Activated T-cell treated with anti-CD3 and anti-CD28 coated beads, Interleukin-2, amount 50 U/mL, for 72 hours (primary cell): ENCODE measurements around the gene TNPO2. TPM values are rescaled to one million over a fixed set of nuclear protein-coding genes. Genes with fewer than 3 reads are reported as not detected.

Experiments
- ATAC-seq, 2 donors: fragments of 150-1000 bp; cut with Tn5 transposase; replicated peaks in 1 of 2; 2 replicates each; pipeline ENCODE4 v1.10.0; 2021; ENCODE audit warnings: moderate library complexity in 2 of 2, mild to moderate bottlenecking in 1 of 2
- DNase-seq, 2 donors: peaks; one replicate each; pipeline ENCODE4 v3.0.0; 2021 to 2022; ENCODE audit warnings: mixed read lengths in 1 of 2
- H3K27ac Mint-ChIP-seq: one replicate; pipeline ENCODE4 v1.8.0; 2022; ENCODE audit warnings: mild to moderate bottlenecking, moderate library complexity, mixed read lengths
- H3K27me3 Mint-ChIP-seq: one replicate; pipeline ENCODE4 v1.8.0; 2022; ENCODE audit warnings: low read depth, mixed read lengths
- H3K36me3 Mint-ChIP-seq, 2 donors: one replicate each; pipeline ENCODE4 v1.8.0; 2022; ENCODE audit warnings: mixed read lengths in 2 of 2, mild to moderate bottlenecking in 1 of 2; ENCODE audit not compliant: insufficient read depth in 2 of 2
- H3K4me1 Mint-ChIP-seq: one replicate; pipeline ENCODE4 v1.8.0; 2022; ENCODE audit warnings: low read depth, mixed read lengths
- H3K4me3 Mint-ChIP-seq, 2 donors: one replicate each; pipeline ENCODE4 v1.8.0; 2022; ENCODE audit warnings: mild to moderate bottlenecking in 2 of 2, mixed read lengths in 2 of 2, moderate library complexity in 2 of 2
- H3K9me3 Mint-ChIP-seq, 2 donors: one replicate each; pipeline ENCODE4 v1.8.0; 2022; ENCODE audit warnings: mixed read lengths in 2 of 2
- total RNA-seq, 2 donors: library from RNA; stranded (reverse); gene quantifications; one replicate each; pipeline ENCODE4 v1.2.3, GENCODE V29; 2022

The TNPO2 gene
- total RNA-seq = 10 to 100 TPM; 62.6 to 73.2 TPM

- DNase-seq = peak; percentile 72 to 78
- no peaks in the 10 kb centered on the region for H3K27me3 Mint-ChIP-seq
- peaks cover 8 to 24% of the 10 kb centered on the region in 2 donors for H3K36me3 Mint-ChIP-seq
- H3K9me3 Mint-ChIP-seq = no peaks in the 10 kb centered on the region
- H3K4me3 Mint-ChIP-seq = peak within 1 kb of the TSS; percentile 94 to 99
- peaks cover 38% of the 10 kb centered on the region for H3K4me1 Mint-ChIP-seq
- ATAC-seq = peak; percentile 49 to 59
- peak within 1 kb of the TSS; percentile 75 for H3K27ac Mint-ChIP-seq
These were observed at the start of gene TNPO2 for GRCh38 chr19:12723641-12724426. Gene TNPO2, minus strand, starts transcription at chr19:12723932. Its CDS starts 2,955 bp downstream, at chr19:12720977.

GRCh38 chr19:12772323-12772722 lies 48.6 kb upstream of the TNPO2 start:
- no peak for DNase-seq
- H3K4me1 Mint-ChIP-seq = peaks cover 36% of the 10 kb centered on the region
- H3K27ac Mint-ChIP-seq = no peak overlapping the region
- H3K36me3 Mint-ChIP-seq = peaks cover 0 to 2% of the 10 kb centered on the region in 2 donors
- H3K4me3 Mint-ChIP-seq = no peak overlapping the region
- no peaks in the 10 kb centered on the region for H3K27me3 Mint-ChIP-seq
- no peaks in the 10 kb centered on the region for H3K9me3 Mint-ChIP-seq
- no peak for ATAC-seq

GRCh38 chr19:12770922-12771321 lies 47.2 kb upstream of the TNPO2 start:
- ATAC-seq (no peak), DNase-seq (no peak)
- H3K27me3 Mint-ChIP-seq = no peaks in the 10 kb centered on the region
- peaks cover 31% of the 10 kb centered on the region for H3K4me1 Mint-ChIP-seq
- no peak overlapping the region for H3K4me3 Mint-ChIP-seq
- no peak overlapping the region for H3K27ac Mint-ChIP-seq
- H3K36me3 Mint-ChIP-seq = peaks cover 0 to 2% of the 10 kb centered on the region in 2 donors
- H3K9me3 Mint-ChIP-seq = no peaks in the 10 kb centered on the region

- no peaks in the 10 kb centered on the region for H3K27me3 Mint-ChIP-seq
- H3K27ac Mint-ChIP-seq = no peak overlapping the region
- peaks cover 31% of the 10 kb centered on the region for H3K4me1 Mint-ChIP-seq
- H3K9me3 Mint-ChIP-seq = no peaks in the 10 kb centered on the region
- ATAC-seq (peak; percentile 82), DNase-seq (peak; percentile 62 to 66)
- H3K36me3 Mint-ChIP-seq = peaks cover 0 to 2% of the 10 kb centered on the region in 2 donors
- H3K4me3 Mint-ChIP-seq = peak overlapping the region; percentile 47 to 56
These were observed 46.0 kb upstream of the TNPO2 start for GRCh38 chr19:12769689-12770088.

- no peaks in the 10 kb centered on the region for H3K9me3 Mint-ChIP-seq
- H3K27ac Mint-ChIP-seq = no peak overlapping the region
- no peak overlapping the region for H3K4me3 Mint-ChIP-seq
These were observed 43.9 kb upstream of the TNPO2 start for GRCh38 chr19:12767666-12768065.

GRCh38 chr19:12767150-12767549 lies 43.4 kb upstream of the TNPO2 start:
- Mint-ChIP-seq H3K4me1 (peaks cover 18% of the 10 kb centered on the region), H3K9me3 (no peaks in the 10 kb centered on the region), H3K27ac (no peak overlapping the region), H3K36me3 (no peaks in the 10 kb centered on the region), H3K27me3 (no peaks in the 10 kb centered on the region), H3K4me3 (no peak overlapping the region)
- ATAC-seq (no peak), DNase-seq (no peak)

More at GRCh38 chr19:12767666-12768065, 43.9 kb upstream of the TNPO2 start:
- Mint-ChIP-seq H3K4me1 (peaks cover 18% of the 10 kb centered on the region), H3K27me3 (no peaks in the 10 kb centered on the region), H3K36me3 (no peaks in the 10 kb centered on the region)
- DNase-seq = no peak
- no peak for ATAC-seq

- Mint-ChIP-seq H3K36me3 (no peaks in the 10 kb centered on the region), H3K27ac (no peak overlapping the region), H3K9me3 (no peaks in the 10 kb centered on the region), H3K4me3 (peak overlapping the region; percentile 57 to 73), H3K4me1 (peaks cover 18% of the 10 kb centered on the region), H3K27me3 (no peaks in the 10 kb centered on the region)
- ATAC-seq (peak; percentile 80 to 85), DNase-seq (peak; percentile 87 to 90)
These were observed 42.4 kb upstream of the TNPO2 start for GRCh38 chr19:12766051-12766521.

- Mint-ChIP-seq H3K36me3 (no peaks in the 10 kb centered on the region), H3K4me1 (peaks cover 16% of the 10 kb centered on the region), H3K9me3 (no peaks in the 10 kb centered on the region), H3K27ac (no peak overlapping the region), H3K27me3 (no peaks in the 10 kb centered on the region), H3K4me3 (no peak overlapping the region)
- no peak for DNase-seq
- ATAC-seq = no peak
These were observed 41.0 kb upstream of the TNPO2 start for GRCh38 chr19:12764698-12765097.

GRCh38 chr19:12763100-12763499 lies 39.4 kb upstream of the TNPO2 start:
- Mint-ChIP-seq H3K27me3 (peaks cover 6% of the 10 kb centered on the region), H3K4me1 (peaks cover 12% of the 10 kb centered on the region), H3K9me3 (no peaks in the 10 kb centered on the region), H3K36me3 (no peaks in the 10 kb centered on the region), H3K27ac (no peak overlapping the region), H3K4me3 (no peak overlapping the region)
- ATAC-seq = no peak
- no peak for DNase-seq

GRCh38 chr19:12759686-12760085 lies 36.0 kb upstream of the TNPO2 start:
- H3K4me1 Mint-ChIP-seq = peaks cover 6% of the 10 kb centered on the region
- DNase-seq (no peak), ATAC-seq (no peak)
- no peak overlapping the region for H3K27ac Mint-ChIP-seq
- no peaks in the 10 kb centered on the region for H3K9me3 Mint-ChIP-seq
- H3K27me3 Mint-ChIP-seq = peaks cover 18% of the 10 kb centered on the region
- no peak overlapping the region for H3K4me3 Mint-ChIP-seq
- no peaks in the 10 kb centered on the region for H3K36me3 Mint-ChIP-seq

- peaks cover 25% of the 10 kb centered on the region for H3K27me3 Mint-ChIP-seq
- peak overlapping the region; percentile 67 to 70 for H3K4me3 Mint-ChIP-seq
- H3K27ac Mint-ChIP-seq = no peak overlapping the region
- ATAC-seq (peak; percentile 78 to 87), DNase-seq (peak; percentile 70 to 84)
- H3K36me3 Mint-ChIP-seq = no peaks in the 10 kb centered on the region
- H3K9me3 Mint-ChIP-seq = no peaks in the 10 kb centered on the region
- H3K4me1 Mint-ChIP-seq = peaks cover 6% of the 10 kb centered on the region
These were observed 34.0 kb upstream of the TNPO2 start for GRCh38 chr19:12757544-12758274.

- Mint-ChIP-seq H3K36me3 (no peaks in the 10 kb centered on the region), H3K4me3 (peak overlapping the region in 1 of 2 donors; percentile 42), H3K4me1 (peaks cover 6% of the 10 kb centered on the region), H3K27ac (no peak overlapping the region), H3K27me3 (peaks cover 30% of the 10 kb centered on the region), H3K9me3 (no peaks in the 10 kb centered on the region)
- DNase-seq (no peak), ATAC-seq (no peak)
These were observed 32.6 kb upstream of the TNPO2 start for GRCh38 chr19:12756150-12756883.
